Stimulated activated memory B cell treated with anti-CD40 and anti-IgM and Interleukin-4, amounts not matched to agents 10 μg/mL and 1 μg/mL and 100 μg/mL, for 72 hours (primary cell): ENCODE results near the gene WASHC4.

Experiments used
- ATAC-seq: fragments of 150-1000 bp; cut with Tn5 transposase; 2 replicates; pipeline ENCODE4 v1.10.0; 2021
- H3K27ac Mint-ChIP-seq: one replicate; pipeline ENCODE4 v1.8.0; 2022; ENCODE audit warnings: mild to moderate bottlenecking, mixed read lengths
- H3K27me3 Mint-ChIP-seq: one replicate; pipeline ENCODE4 v1.8.0; 2022; ENCODE audit warnings: mixed read lengths
- H3K36me3 Mint-ChIP-seq: one replicate; pipeline ENCODE4 v1.8.0; 2022; ENCODE audit warnings: mixed read lengths
- H3K4me1 Mint-ChIP-seq: one replicate; pipeline ENCODE4 v1.8.0; 2022; ENCODE audit warnings: mixed read lengths
- H3K4me3 Mint-ChIP-seq: one replicate; pipeline ENCODE4 v1.8.0; 2022; ENCODE audit warnings: mild to moderate bottlenecking, moderate library complexity, mixed read lengths
- H3K9me3 Mint-ChIP-seq: one replicate; pipeline ENCODE4 v1.8.0; 2022; ENCODE audit warnings: mixed read lengths

Gene WASHC4

GRCh38 chr12:105109465-105110212 lies 2.1 kb downstream of the WASHC4 start:
- peaks cover 20% of the 10 kb centered on the region for H3K36me3 Mint-ChIP-seq
- ATAC-seq, result peak; percentile 35
- no peaks in the 10 kb centered on the region for H3K27me3 Mint-ChIP-seq
- H3K9me3 Mint-ChIP-seq, result peaks cover 2% of the 10 kb centered on the region
- H3K4me1 Mint-ChIP-seq, result peaks cover 50% of the 10 kb centered on the region
- H3K4me3 Mint-ChIP-seq, result peak overlapping the region; percentile 93
- peak overlapping the region; percentile 95 for H3K27ac Mint-ChIP-seq

- Mint-ChIP-seq H3K27me3 (no peaks in the 10 kb centered on the region), H3K4me3 (peak overlapping the region; percentile 26), H3K36me3 (peaks cover 25% of the 10 kb centered on the region), H3K27ac (no peak overlapping the region), H3K4me1 (peaks cover 50% of the 10 kb centered on the region), H3K9me3 (no peaks in the 10 kb centered on the region)
- no peak for ATAC-seq
Observed at GRCh38 chr12:105110851-105111250, 3.3 kb downstream of the WASHC4 start.

GRCh38 chr12:105113094-105113493 lies 5.6 kb downstream of the WASHC4 start:
- Mint-ChIP-seq H3K27ac (no peak overlapping the region), H3K9me3 (no peaks in the 10 kb centered on the region), H3K36me3 (peaks cover 39% of the 10 kb centered on the region), H3K27me3 (no peaks in the 10 kb centered on the region), H3K4me1 (peaks cover 41% of the 10 kb centered on the region), H3K4me3 (no peak overlapping the region)
- no peak for ATAC-seq

GRCh38 chr12:105116969-105117368 lies 9.4 kb downstream of the WASHC4 start:
- H3K4me1 Mint-ChIP-seq, result peaks cover 19% of the 10 kb centered on the region
- no peak overlapping the region for H3K27ac Mint-ChIP-seq
- peaks cover 57% of the 10 kb centered on the region for H3K36me3 Mint-ChIP-seq
- ATAC-seq, result no peak
- no peaks in the 10 kb centered on the region for H3K27me3 Mint-ChIP-seq
- H3K9me3 Mint-ChIP-seq, result no peaks in the 10 kb centered on the region
- no peak overlapping the region for H3K4me3 Mint-ChIP-seq

GRCh38 chr12:105120551-105120950 lies 13.0 kb downstream of the WASHC4 start:
- peaks cover 55% of the 10 kb centered on the region for H3K36me3 Mint-ChIP-seq

GRCh38 chr12:105138248-105138647 lies 30.7 kb downstream of the WASHC4 start:
- Mint-ChIP-seq H3K9me3 (no peaks in the 10 kb centered on the region), H3K27me3 (no peaks in the 10 kb centered on the region), H3K27ac (peak overlapping the region; percentile 26), H3K4me3 (no peak overlapping the region), H3K4me1 (peaks cover 33% of the 10 kb centered on the region), H3K36me3 (peaks cover 49% of the 10 kb centered on the region)
- no peak for ATAC-seq

More at GRCh38 chr12:105120551-105120950, 13.0 kb downstream of the WASHC4 start:
- Mint-ChIP-seq H3K27ac (peak overlapping the region; percentile 64), H3K4me1 (no peaks in the 10 kb centered on the region), H3K9me3 (no peaks in the 10 kb centered on the region), H3K27me3 (no peaks in the 10 kb centered on the region), H3K4me3 (no peak overlapping the region)
- no peak for ATAC-seq

- Mint-ChIP-seq H3K27ac (no peak overlapping the region), H3K27me3 (no peaks in the 10 kb centered on the region), H3K9me3 (no peaks in the 10 kb centered on the region), H3K36me3 (peaks cover 35% of the 10 kb centered on the region), H3K4me3 (no peak overlapping the region), H3K4me1 (peaks cover 9% of the 10 kb centered on the region)
- no peak for ATAC-seq
Observed at GRCh38 chr12:105141320-105141922, 33.9 kb downstream of the WASHC4 start.

- peaks cover 35% of the 10 kb centered on the region for H3K36me3 Mint-ChIP-seq
- no peaks in the 10 kb centered on the region for H3K9me3 Mint-ChIP-seq
- H3K4me1 Mint-ChIP-seq, result peaks cover under 1% of the 10 kb centered on the region
- H3K27ac Mint-ChIP-seq, result no peak overlapping the region
- H3K27me3 Mint-ChIP-seq, result no peaks in the 10 kb centered on the region
- no peak overlapping the region for H3K4me3 Mint-ChIP-seq
- no peak for ATAC-seq
Observed at GRCh38 chr12:105142259-105142658, 34.7 kb downstream of the WASHC4 start.

- no peak overlapping the region for H3K4me3 Mint-ChIP-seq
- peaks cover 37% of the 10 kb centered on the region for H3K36me3 Mint-ChIP-seq
- no peaks in the 10 kb centered on the region for H3K9me3 Mint-ChIP-seq
- no peak for ATAC-seq
- H3K27me3 Mint-ChIP-seq, result no peaks in the 10 kb centered on the region
- no peak overlapping the region for H3K27ac Mint-ChIP-seq
- no peaks in the 10 kb centered on the region for H3K4me1 Mint-ChIP-seq
Observed at GRCh38 chr12:105156260-105156659, 48.7 kb downstream of the WASHC4 start.

GRCh38 chr12:105157606-105158005 lies 50.1 kb downstream of the WASHC4 start:
- Mint-ChIP-seq H3K27me3 (no peaks in the 10 kb centered on the region), H3K4me3 (no peak overlapping the region), H3K4me1 (no peaks in the 10 kb centered on the region), H3K27ac (peak overlapping the region; percentile 40), H3K9me3 (no peaks in the 10 kb centered on the region), H3K36me3 (peaks cover 37% of the 10 kb centered on the region)
- no peak for ATAC-seq

GRCh38 chr12:105158876-105159275 lies 51.3 kb downstream of the WASHC4 start:
- H3K4me1 Mint-ChIP-seq, result peaks cover 5% of the 10 kb centered on the region
- ATAC-seq, result no peak
- no peak overlapping the region for H3K4me3 Mint-ChIP-seq
- H3K36me3 Mint-ChIP-seq, result peaks cover 48% of the 10 kb centered on the region
- H3K9me3 Mint-ChIP-seq, result no peaks in the 10 kb centered on the region
- no peaks in the 10 kb centered on the region for H3K27me3 Mint-ChIP-seq
- peak overlapping the region; percentile 2 for H3K27ac Mint-ChIP-seq

GRCh38 chr12:105162174-105162573 lies 54.6 kb downstream of the WASHC4 start:
- H3K27me3 Mint-ChIP-seq, result no peaks in the 10 kb centered on the region
- H3K4me1 Mint-ChIP-seq, result peaks cover 5% of the 10 kb centered on the region
- peaks cover 34% of the 10 kb centered on the region for H3K36me3 Mint-ChIP-seq
- H3K4me3 Mint-ChIP-seq, result no peak overlapping the region
- ATAC-seq, result no peak
- H3K9me3 Mint-ChIP-seq, result no peaks in the 10 kb centered on the region
- no peak overlapping the region for H3K27ac Mint-ChIP-seq

GRCh38 chr12:105164068-105164467 lies 56.5 kb downstream of the WASHC4 start:
- H3K36me3 Mint-ChIP-seq, result peaks cover 21% of the 10 kb centered on the region
- H3K4me1 Mint-ChIP-seq, result peaks cover 5% of the 10 kb centered on the region
- no peak for ATAC-seq
- H3K9me3 Mint-ChIP-seq, result no peaks in the 10 kb centered on the region
- no peaks in the 10 kb centered on the region for H3K27me3 Mint-ChIP-seq
- no peak overlapping the region for H3K4me3 Mint-ChIP-seq
- H3K27ac Mint-ChIP-seq, result no peak overlapping the region

GRCh38 chr12:105166736-105167135 lies 59.2 kb downstream of the WASHC4 start:
- no peak overlapping the region for H3K4me3 Mint-ChIP-seq
- peaks cover 29% of the 10 kb centered on the region for H3K36me3 Mint-ChIP-seq
- no peaks in the 10 kb centered on the region for H3K9me3 Mint-ChIP-seq
- H3K27ac Mint-ChIP-seq, result no peak overlapping the region
- no peak for ATAC-seq
- peaks cover 5% of the 10 kb centered on the region for H3K4me1 Mint-ChIP-seq
- no peaks in the 10 kb centered on the region for H3K27me3 Mint-ChIP-seq

- no peak for ATAC-seq
- no peak overlapping the region for H3K27ac Mint-ChIP-seq
- no peaks in the 10 kb centered on the region for H3K9me3 Mint-ChIP-seq
- peaks cover 9% of the 10 kb centered on the region for H3K4me1 Mint-ChIP-seq
- peaks cover 33% of the 10 kb centered on the region for H3K36me3 Mint-ChIP-seq
- no peaks in the 10 kb centered on the region for H3K27me3 Mint-ChIP-seq
- no peak overlapping the region for H3K4me3 Mint-ChIP-seq
Observed at GRCh38 chr12:105167346-105167745, 59.8 kb downstream of the WASHC4 start.

- H3K4me3 Mint-ChIP-seq, result no peak overlapping the region
- peaks cover 34% of the 10 kb centered on the region for H3K36me3 Mint-ChIP-seq
- no peaks in the 10 kb centered on the region for H3K9me3 Mint-ChIP-seq
- no peak overlapping the region for H3K27ac Mint-ChIP-seq
- no peaks in the 10 kb centered on the region for H3K27me3 Mint-ChIP-seq
- H3K4me1 Mint-ChIP-seq, result peaks cover 12% of the 10 kb centered on the region
- ATAC-seq, result no peak
Observed at GRCh38 chr12:105168006-105168405, 60.5 kb downstream of the WASHC4 start.
